Stimulated activated CD4-positive, alpha-beta T cell treated with anti-CD3 and anti-CD28 coated beads, Interleukin-2, amount 100 ng/mL, for 48 hours (primary cell): ENCODE measurements around the gene TNK1.

ENCODE experiments used
- DNase-seq, 2 donors: peaks; one replicate each; pipeline ENCODE4 v3.0.0-alpha.2; 2020

Gene TNK1

GRCh38 chr17:7413346-7413985 is 32.6 kb downstream of the TNK1 start:
- no peak for DNase-seq

DNA sequence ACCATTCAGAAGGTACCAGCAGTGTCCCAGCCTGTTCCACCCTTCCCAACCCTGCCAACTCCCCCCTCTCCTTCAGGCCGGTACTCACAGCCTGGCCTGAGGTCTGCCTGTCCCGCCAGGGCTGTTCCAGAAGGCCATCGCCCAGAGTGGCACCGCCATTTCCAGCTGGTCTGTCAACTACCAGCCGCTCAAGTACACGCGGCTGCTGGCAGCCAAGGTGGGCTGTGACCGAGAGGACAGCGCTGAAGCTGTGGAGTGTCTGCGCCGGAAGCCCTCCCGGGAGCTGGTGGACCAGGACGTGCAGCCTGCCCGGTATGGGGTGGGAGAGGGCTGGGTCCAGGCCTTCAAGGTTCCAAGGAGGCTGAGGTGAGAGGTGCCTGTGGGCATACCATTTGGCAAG is 33.9 kb downstream of the TNK1 start:
- no peak for DNase-seq

DNA sequence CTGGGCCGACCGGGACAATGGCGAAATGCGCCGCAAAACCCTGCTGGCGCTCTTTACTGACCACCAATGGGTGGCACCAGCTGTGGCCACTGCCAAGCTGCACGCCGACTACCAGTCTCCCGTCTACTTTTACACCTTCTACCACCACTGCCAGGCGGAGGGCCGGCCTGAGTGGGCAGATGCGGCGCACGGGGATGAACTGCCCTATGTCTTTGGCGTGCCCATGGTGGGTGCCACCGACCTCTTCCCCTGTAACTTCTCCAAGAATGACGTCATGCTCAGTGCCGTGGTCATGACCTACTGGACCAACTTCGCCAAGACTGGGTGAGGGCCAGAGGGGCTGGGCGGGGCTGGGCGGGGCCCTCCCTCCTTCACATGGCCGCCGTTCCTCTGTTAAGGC is 34.9 kb downstream of the TNK1 start:
- no peak for DNase-seq

- DNase-seq: no peak
Measured at GRCh38 chr17:7416323-7416722, 35.4 kb downstream of the TNK1 start.

- no peak for DNase-seq
Measured at GRCh38 chr17:7417056-7417655, 36.3 kb downstream of the TNK1 start.

DNA sequence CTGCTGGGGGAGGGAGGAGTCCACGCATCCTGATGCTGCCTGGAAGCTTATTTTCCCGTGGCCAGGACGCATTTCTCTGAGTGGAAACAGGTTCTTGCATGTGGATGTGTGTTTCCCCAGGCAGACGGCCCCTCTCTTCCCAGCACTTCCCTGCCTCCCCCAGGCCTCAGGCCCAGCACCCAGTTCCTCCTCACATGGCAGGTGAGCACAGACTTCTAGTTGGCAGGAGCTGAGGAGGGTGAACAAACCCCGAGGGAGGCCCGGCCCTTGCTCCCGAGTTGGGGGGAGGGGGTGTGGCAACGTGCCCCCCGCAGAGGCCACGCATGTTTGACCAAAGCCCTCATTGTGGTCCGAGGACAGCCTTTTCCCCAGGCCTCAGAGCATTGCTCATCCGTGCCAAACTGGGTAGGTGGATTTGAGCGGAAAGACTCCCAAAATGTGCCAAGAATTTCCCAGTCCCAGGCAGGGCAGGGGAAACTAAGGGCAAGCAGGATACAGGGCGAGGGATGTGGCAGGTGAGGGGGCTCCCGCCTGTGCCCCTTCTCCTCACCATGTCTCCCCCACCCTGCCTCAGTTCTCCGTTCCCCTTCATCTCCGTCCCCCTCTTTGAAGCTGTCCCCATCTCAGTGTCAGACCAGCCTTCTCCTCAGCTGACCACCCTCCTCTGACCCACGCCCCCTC is 37.7 kb downstream of the TNK1 start:
- no peak for DNase-seq

- DNase-seq: no peak
Measured at GRCh38 chr17:7419819-7420610, 39.1 kb downstream of the TNK1 start, which contains the start of gene SPEM1. SPEM1 (plus strand) TSS chr17:7420324; CDS start chr17:7420385, 61 bp downstream.

GRCh38 chr17:7421186-7421585 is 40.3 kb downstream of the TNK1 start:
- no peak for DNase-seq

DNA sequence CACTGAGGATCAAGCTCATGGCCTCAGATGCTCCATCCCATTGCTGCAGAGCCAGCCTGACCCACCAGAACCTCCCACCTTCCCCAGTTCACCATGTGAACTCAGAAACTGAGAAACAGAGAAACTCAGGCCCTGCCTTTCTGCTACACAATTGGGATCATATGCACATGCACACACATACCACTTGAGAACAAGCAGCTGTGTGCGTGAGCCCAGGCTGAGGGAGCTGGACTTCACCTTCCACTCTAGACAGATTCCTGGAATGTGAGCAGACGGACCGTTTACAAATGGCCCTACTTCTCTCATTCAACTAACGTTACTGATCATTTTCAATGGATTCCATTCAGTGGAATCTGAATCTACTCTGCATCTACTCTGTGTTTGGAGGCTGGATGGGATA is 42.8 kb downstream of the TNK1 start:
- DNase-seq: no peak

- DNase-seq: no peak
Measured at GRCh38 chr17:7425316-7425715, 44.4 kb downstream of the TNK1 start, which contains the start of gene SPEM2. SPEM2 (plus strand) TSS chr17:7425616; CDS start chr17:7425689, 73 bp downstream.

- no peak for DNase-seq
Measured at GRCh38 chr17:7425756-7426155, 44.9 kb downstream of the TNK1 start.

- DNase-seq: no peak
Measured at GRCh38 chr17:7426203-7426863, 45.4 kb downstream of the TNK1 start.

GRCh38 chr17:7426896-7427489 is 46.1 kb downstream of the TNK1 start:
- DNase-seq: no peak

- DNase-seq: no peak
Measured at GRCh38 chr17:7427549-7427948, 46.7 kb downstream of the TNK1 start.

DNA sequence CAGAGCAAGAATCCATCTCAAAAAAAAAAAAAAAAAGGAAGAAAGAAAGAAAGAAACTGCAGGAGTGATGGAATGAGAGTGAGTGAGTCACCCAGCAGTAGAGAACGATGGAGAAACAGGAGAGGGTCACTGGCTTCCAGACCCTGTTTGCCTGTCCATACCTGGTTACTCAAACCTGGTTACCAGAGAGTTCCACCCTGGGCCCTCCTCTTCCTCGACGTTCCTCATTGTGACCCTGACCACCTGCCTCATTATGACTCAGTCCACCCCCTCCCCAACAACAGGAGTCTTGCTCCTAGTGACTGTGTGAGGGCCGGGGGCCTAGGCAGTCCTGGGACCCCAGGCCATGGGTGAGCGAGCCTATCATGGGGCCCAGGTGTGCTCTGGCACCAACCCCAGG is 47.7 kb downstream of the TNK1 start, which contains the start of gene SPEM3:
TSS of gene SPEM3 (plus strand) at position 301 of the 400 bp plus-strand sequence. CDS start at position 347, 46 bp downstream.
- DNase-seq: no peak

DNA sequence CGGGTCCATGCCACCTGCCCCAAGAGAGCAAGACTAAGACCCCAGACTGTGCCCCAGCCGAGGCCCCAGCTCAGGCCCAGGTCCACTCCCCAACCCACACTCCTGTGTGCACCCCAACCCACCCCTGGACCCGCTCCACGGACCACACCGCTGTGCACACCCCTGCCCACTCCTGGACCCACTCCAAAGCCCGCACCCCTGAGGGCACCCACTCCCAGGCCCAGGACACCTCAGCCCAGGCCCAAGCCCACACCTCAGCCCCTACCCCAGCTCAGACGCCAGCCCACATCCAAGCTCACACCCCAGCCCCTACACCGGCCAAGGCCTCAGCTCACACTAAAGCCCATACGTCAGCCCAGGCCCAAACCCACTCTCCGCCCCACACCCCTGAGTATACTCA is 48.8 kb downstream of the TNK1 start:
- no peak for DNase-seq

DNA sequence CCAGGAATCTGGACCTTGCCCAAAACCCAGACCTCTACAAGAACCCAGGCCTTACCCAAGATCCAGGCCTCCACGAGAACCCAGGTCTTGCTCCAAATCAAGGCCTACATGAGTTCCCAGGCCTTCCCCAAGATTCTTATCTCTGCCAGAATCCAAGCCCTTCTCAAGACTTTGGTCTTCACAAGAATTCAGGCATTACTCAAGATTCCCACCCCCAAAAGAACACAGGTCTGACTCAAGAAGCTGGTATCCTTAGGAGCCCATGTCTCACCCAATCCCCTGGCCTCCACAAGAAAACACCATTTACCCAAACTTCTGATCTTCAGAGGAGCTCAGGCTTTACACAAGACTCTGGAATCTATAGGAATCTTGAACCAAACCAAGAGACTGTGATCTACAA is 50.3 kb downstream of the TNK1 start:
- DNase-seq: no peak

- no peak for DNase-seq
Measured at GRCh38 chr17:7432296-7432695, 51.4 kb downstream of the TNK1 start.

DNA sequence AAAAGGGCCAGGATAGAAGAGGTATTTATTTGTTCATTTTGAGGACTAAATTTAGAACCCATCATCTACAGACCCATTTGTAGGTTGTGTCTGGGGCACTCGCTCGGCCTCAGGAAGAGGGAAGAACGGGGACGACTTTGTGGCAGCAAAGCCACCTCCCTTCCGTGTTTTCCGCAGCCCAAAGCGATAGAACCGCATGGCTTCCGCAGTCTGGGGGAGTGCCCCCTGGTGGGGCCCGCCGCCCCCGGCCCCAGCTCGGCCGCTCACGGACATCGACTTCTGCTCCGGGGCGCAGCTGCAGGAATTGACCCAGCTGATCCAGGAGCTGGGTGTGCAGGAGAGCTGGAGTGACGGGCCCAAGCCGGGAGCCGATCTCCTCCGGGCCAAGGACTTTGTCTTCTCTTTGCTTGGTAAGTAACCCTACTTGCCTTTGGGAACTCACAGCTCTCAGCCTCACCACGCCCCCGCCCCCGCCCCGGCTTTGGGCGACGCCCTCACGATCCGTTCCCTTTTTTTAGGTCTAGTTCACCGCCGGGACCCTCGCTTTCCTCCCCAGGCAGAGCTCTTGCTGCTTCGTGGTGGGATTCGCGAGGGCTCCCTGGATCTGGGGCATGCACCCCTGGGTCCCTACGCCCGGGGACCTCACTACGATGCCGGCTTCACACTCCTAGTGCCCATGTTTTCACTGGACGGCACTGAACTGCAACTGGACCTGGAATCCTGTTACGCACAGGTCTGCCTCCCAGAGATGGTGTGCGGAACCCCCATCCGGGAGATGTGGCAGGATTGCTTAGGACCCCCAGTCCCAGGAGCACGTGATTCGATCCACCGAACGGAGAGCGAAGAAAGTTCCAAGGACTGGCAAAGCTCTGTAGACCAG is 55.0 kb downstream of the TNK1 start:
- peak; percentile 37 to 42 for DNase-seq

DNA sequence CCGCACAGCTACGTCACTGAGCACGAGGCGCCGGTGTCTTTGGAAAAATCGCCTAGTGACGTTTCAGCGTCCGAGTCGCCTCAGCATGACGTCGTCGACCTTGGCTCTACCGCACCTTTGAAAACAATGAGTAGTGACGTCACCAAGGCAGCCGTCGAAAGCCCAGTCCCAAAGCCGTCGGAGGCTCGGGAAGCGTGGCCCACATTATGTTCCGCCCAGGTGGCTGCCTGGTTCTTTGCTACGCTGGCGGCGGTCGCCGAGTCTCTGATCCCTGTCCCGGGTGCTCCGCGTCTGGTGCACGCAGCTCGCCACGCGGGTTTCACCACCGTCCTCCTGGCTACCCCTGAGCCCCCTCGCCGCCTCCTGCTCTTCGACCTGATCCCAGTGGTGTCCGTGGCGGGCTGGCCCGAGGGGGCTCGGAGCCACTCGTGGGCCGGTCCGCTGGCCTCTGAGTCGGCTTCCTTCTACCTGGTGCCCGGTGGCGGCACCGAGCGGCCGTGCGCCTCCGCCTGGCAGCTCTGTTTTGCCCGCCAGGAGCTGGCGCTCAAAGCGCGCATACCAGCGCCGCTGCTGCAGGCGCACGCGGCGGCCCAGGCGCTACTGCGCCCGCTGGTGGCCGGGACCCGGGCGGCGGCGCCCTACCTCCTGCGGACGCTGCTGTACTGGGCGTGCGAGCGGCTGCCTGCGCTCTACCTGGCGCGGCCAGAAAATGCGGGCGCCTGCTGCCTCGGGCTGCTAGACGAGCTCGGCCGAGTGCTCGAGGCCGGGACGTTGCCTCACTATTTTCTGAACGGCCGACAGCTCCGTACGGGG is 55.9 kb downstream of the TNK1 start:
- DNase-seq: peak; percentile 69 to 80
